GM21619 (cell line): ENCODE data around the gene PLAAT4.
"Not testable (repeated sequence)": the region's sequence is repeated elsewhere in the genome, so short reads cannot be mapped to it uniquely, and the experiment has no call there.

ENCODE experiments used
- ATAC-seq: cut with Tn5 transposase; IDR thresholded peaks from one replicate; pipeline ENCODE4 v1.9.1; 2021; ENCODE audit not compliant: unreplicated experiment

The PLAAT4 gene

GRCh38 chr11:63537293-63538101, 889 bp downstream of the PLAAT4 start:
- ATAC-seq = no peak

GRCh38 chr11:63542506-63542905, 5.9 kb downstream of the PLAAT4 start:
- ATAC-seq = not testable (repeated sequence)

GRCh38 chr11:63543711-63544110, 7.1 kb downstream of the PLAAT4 start:
- no peak for ATAC-seq

GRCh38 chr11:63547061-63547460, 10.5 kb downstream of the PLAAT4 start:
- ATAC-seq = no peak

- ATAC-seq = no peak
Observed at GRCh38 chr11:63548178-63548577, 11.6 kb downstream of the PLAAT4 start.

GRCh38 chr11:63549411-63549810, 12.8 kb downstream of the PLAAT4 start:
- no peak for ATAC-seq

- not testable (repeated sequence) for ATAC-seq
Observed at GRCh38 chr11:63550156-63550700, 13.6 kb downstream of the PLAAT4 start.

- no peak for ATAC-seq
Observed at GRCh38 chr11:63551091-63551888, 14.7 kb downstream of the PLAAT4 start.

- no peak for ATAC-seq
Observed at GRCh38 chr11:63551889-63552266, 15.3 kb downstream of the PLAAT4 start.

GRCh38 chr11:63552921-63553320, 16.3 kb downstream of the PLAAT4 start:
- ATAC-seq = no peak

GRCh38 chr11:63553759-63554158, 17.2 kb downstream of the PLAAT4 start:
- ATAC-seq = peak; percentile 85

- no peak for ATAC-seq
Observed at GRCh38 chr11:63554877-63555223, 18.2 kb downstream of the PLAAT4 start.

GRCh38 chr11:63556404-63557013, 19.9 kb downstream of the PLAAT4 start:
- no peak for ATAC-seq

GRCh38 chr11:63557570-63557969, 21.0 kb downstream of the PLAAT4 start:
- no peak for ATAC-seq

GRCh38 chr11:63558459-63559157, 22.0 kb downstream of the PLAAT4 start:
- ATAC-seq = no peak

GRCh38 chr11:63560506-63561180, 24.0 kb downstream of the PLAAT4 start:
- no peak for ATAC-seq

- ATAC-seq = no peak
Observed at GRCh38 chr11:63563201-63564055, 26.8 kb downstream of the PLAAT4 start, which contains the start of gene PLAAT2. TSS of gene PLAAT2 (minus strand) at chr11:63563379. CDS start at chr11:63563324, 55 bp downstream.

- ATAC-seq = peak; percentile 61
Observed at GRCh38 chr11:63564056-63564774, 27.6 kb downstream of the PLAAT4 start.
